Endothelial cell (in vitro differentiated cells): Measurements from ENCODE around the gene RTN3. TPM values are rescaled to one million over a fixed set of nuclear protein-coding genes. Genes with fewer than 3 reads are reported as not detected.

Experiments used
- DNase-seq: peaks from one replicate; pipeline ENCODE4 v3.0.0; 2021; ENCODE audit warnings: low spot score
- H3K27ac Mint-ChIP-seq: one replicate; pipeline ENCODE4 v1.8.0; 2021; ENCODE audit warnings: mixed read lengths, inconsistent platforms; ENCODE audit not compliant: unreplicated experiment
- H3K27me3 Mint-ChIP-seq: one replicate; pipeline ENCODE4 v1.8.0; 2021; ENCODE audit warnings: mild to moderate bottlenecking, moderate library complexity, mixed read lengths, inconsistent platforms; ENCODE audit not compliant: unreplicated experiment
- H3K36me3 Mint-ChIP-seq: one replicate; pipeline ENCODE4 v1.8.0; 2021; ENCODE audit warnings: mild to moderate bottlenecking, low read depth, mixed read lengths, inconsistent platforms; ENCODE audit not compliant: unreplicated experiment
- H3K4me1 Mint-ChIP-seq: one replicate; pipeline ENCODE4 v1.8.0; 2021; ENCODE audit warnings: mild to moderate bottlenecking, mixed read lengths, inconsistent platforms; ENCODE audit not compliant: unreplicated experiment
- H3K4me3 Mint-ChIP-seq: one replicate; pipeline ENCODE4 v1.8.0; 2021; ENCODE audit warnings: mild to moderate bottlenecking, mixed read lengths, inconsistent platforms; ENCODE audit not compliant: unreplicated experiment
- H3K9me3 Mint-ChIP-seq: one replicate; pipeline ENCODE4 v1.8.0; 2021; ENCODE audit warnings: mixed read lengths, inconsistent platforms; ENCODE audit not compliant: unreplicated experiment
- CTCF ChIP-seq: fragments of 200-600 bp; sonication (generic); IDR thresholded peaks from one replicate; pipeline ENCODE4 v1.5.0; 2021; ENCODE audit warnings: antibody characterized with exemption; ENCODE audit not compliant: unreplicated experiment
- total RNA-seq: library from RNA; stranded (reverse); fragmentation: NEBNext Ultra II Directional; extraction: Animal tissue kit (Norgen Biotek cat#: 25700); gene quantifications from one replicate; pipeline ENCODE4 v1.2.1, GENCODE V29; 2021; ENCODE audit not compliant: unreplicated experiment

RTN3 gene
- total RNA-seq, 1 donor from 2014 or later = 103 TPM

GRCh38 chr11:63761931-63762653 lies 80.8 kb downstream of the RTN3 start:
- Mint-ChIP-seq H3K27ac (peak overlapping the region; percentile 52), H3K36me3 (peaks cover 6% of the 10 kb centered on the region), H3K4me1 (peaks cover 21% of the 10 kb centered on the region), H3K9me3 (no peaks in the 10 kb centered on the region), H3K27me3 (peaks cover 8% of the 10 kb centered on the region), H3K4me3 (peak overlapping the region; percentile 89)
- no peak for TF ChIP-seq CTCF
- DNase-seq = peak; percentile 35

- Mint-ChIP-seq H3K27me3 (peaks cover 9% of the 10 kb centered on the region), H3K27ac (no peak overlapping the region), H3K4me1 (peaks cover 29% of the 10 kb centered on the region), H3K4me3 (peak overlapping the region; percentile 89), H3K9me3 (no peaks in the 10 kb centered on the region), H3K36me3 (peaks cover 11% of the 10 kb centered on the region)
- TF ChIP-seq CTCF = no peak
- peak; percentile 41 for DNase-seq
Measured at GRCh38 chr11:63762654-63763495, 81.6 kb downstream of the RTN3 start.

GRCh38 chr11:63763496-63764339 lies 82.4 kb downstream of the RTN3 start:
- no peak for TF ChIP-seq CTCF
- H3K27ac Mint-ChIP-seq = no peak overlapping the region
- H3K9me3 Mint-ChIP-seq = no peaks in the 10 kb centered on the region
- peaks cover 11% of the 10 kb centered on the region for H3K36me3 Mint-ChIP-seq
- peaks cover 9% of the 10 kb centered on the region for H3K27me3 Mint-ChIP-seq
- peak overlapping the region; percentile 42 for H3K4me3 Mint-ChIP-seq
- peaks cover 29% of the 10 kb centered on the region for H3K4me1 Mint-ChIP-seq
- DNase-seq = peak; percentile 35

- H3K4me3 Mint-ChIP-seq = no peak overlapping the region
- no peak for TF ChIP-seq CTCF
- H3K27ac Mint-ChIP-seq = no peak overlapping the region
- peaks cover 9% of the 10 kb centered on the region for H3K27me3 Mint-ChIP-seq
- no peaks in the 10 kb centered on the region for H3K9me3 Mint-ChIP-seq
- H3K4me1 Mint-ChIP-seq = peaks cover 25% of the 10 kb centered on the region
- H3K36me3 Mint-ChIP-seq = peaks cover 11% of the 10 kb centered on the region
- no peak for DNase-seq
Measured at GRCh38 chr11:63764340-63764678, 83.0 kb downstream of the RTN3 start.
